Measurements from ENCODE around the gene HSPA1L. TPM values are rescaled to one million over a fixed set of nuclear protein-coding genes. Genes with fewer than 3 reads are reported as not detected.
"Not testable (repeated sequence)": the region's sequence is repeated elsewhere in the genome, so short reads cannot be mapped to it uniquely, and the experiment has no call there.

The HSPA1L gene
- total RNA-seq, 1 experiment from 2014 or later, result 0.12 TPM

DNA sequence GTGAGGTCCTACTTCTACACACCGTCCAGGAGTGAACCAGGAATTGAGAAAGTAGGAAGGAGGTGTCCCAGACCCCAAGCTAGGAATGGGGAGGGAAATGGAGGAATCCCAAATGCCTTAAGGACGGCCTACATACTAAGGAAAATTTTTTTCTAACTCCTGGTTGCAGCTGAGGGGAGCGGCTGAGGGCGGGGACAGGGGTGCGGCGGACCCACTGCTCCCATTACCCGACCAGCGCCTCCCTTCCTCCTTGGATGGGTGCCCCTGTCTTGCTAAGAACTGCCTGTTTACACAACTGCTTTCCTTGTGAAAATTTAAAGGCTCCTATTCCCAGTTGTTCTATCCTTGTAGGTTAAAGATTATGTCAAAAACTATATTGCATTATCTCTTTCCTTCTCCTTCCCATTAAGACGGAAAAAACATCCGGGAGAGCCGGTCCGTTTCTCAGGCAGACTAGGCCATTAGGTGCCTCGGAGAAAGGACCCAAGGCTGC is 11.8 kb upstream of the HSPA1L start:
- DNase-seq (ENCODE audit: low read depth, low spot score) (no peak), ATAC-seq (peak; percentile 46)
- TF ChIP-seq POLR2AphosphoS5 (IDR thresholded peaks at IDR 0.05; ENCODE audit: low read depth, low read length) (peak; percentile 57), SIN3A (IDR thresholded peaks at IDR 0.05; ENCODE audit: low read depth) (no peak), YY1 (IDR thresholded peaks at IDR 0.05; ENCODE audit: extremely low read depth, insufficient replicate concordance, low read depth, low read length) (peak; percentile 10)
- Histone ChIP-seq H3K9me2 (ENCODE audit: insufficient read depth) (no peaks in the 10 kb centered on the region), H3K27me3 (ENCODE audit: insufficient read depth, low read length) (no peaks in the 10 kb centered on the region), H3K27ac (ENCODE audit: low read depth, low read length) (peak overlapping the region; percentile 94), H4K20me1 (ENCODE audit: insufficient read depth) (peaks cover 4% of the 10 kb centered on the region; the same call in 1 of the 2 replicates), H2AFZ (ENCODE audit: low read depth, low read length, poor library complexity, severe bottlenecking) (no peak overlapping the region), H3K9me3 (ENCODE audit: control insufficient read depth in 1 of 2, insufficient read depth in 1 of 2, low read depth in 1 of 2, low read length in 2 of 2) (no peaks in the 10 kb centered on the region), H3K4me3 (replicated peaks in 1 of 2; ENCODE audit: low read depth in 1 of 2, low read length in 2 of 2) (peak overlapping the region; percentile 43 to 71), H3K36me3 (ENCODE audit: control insufficient read depth in 1 of 2, insufficient read depth in 2 of 2, low read length in 2 of 2) (no peaks in the 10 kb centered on the region; a peak in 1 of 4 replicates), H3K9ac (ENCODE audit: low read length) (peak overlapping the region; percentile 70), H3K79me2 (ENCODE audit: insufficient read depth, low read length) (peaks cover 29% of the 10 kb centered on the region), H3K4me1 (ENCODE audit: control insufficient read depth in 1 of 2, insufficient read depth in 2 of 2, low read length in 2 of 2) (peaks cover 46 to 73% of the 10 kb centered on the region in 2 experiments), H3K4me2 (ENCODE audit: low read length) (peak overlapping the region; percentile 77)
- ChIA-PET POLR2A (interaction anchor here (0.7 to 1.8 kb wide), 36 partner anchors 8 to 324 kb away, joined by 3 to 49 read pairs (median 6); partner anchors contain the start of genes ABHD16A, BAG6, C6orf47 and CLIC1), RAD21 (ENCODE audit: low non-redundant PET in 1 of 2, low total read pairs in 2 of 2, uncharacterized antibody in 2 of 2, unreplicated experiment in 2 of 2) (interaction anchor here in 1 of 2 experiments (0.9 to 2.0 kb wide), 3 partner anchors 20 to 88 kb away, joined by 3 to 5 read pairs (median 4); partner anchors contain the start of genes LSM2 and VARS1), CTCF (interaction anchor here (0.7 to 1.5 kb wide), 4 partner anchors 20 to 57 kb away, joined by 5 to 7 read pairs (median 6); partner anchors contain the start of genes LSM2 and VARS1)
- TSS peak; percentile 96 for BruUV-seq (replicated peaks)
- intact Hi-C loops (cut with micrococcal nuclease), result loop anchor here (1.0 to 2.0 kb wide), 4 partner anchors 20 to 147 kb away; no protein-coding TSS in a partner anchor

DNA sequence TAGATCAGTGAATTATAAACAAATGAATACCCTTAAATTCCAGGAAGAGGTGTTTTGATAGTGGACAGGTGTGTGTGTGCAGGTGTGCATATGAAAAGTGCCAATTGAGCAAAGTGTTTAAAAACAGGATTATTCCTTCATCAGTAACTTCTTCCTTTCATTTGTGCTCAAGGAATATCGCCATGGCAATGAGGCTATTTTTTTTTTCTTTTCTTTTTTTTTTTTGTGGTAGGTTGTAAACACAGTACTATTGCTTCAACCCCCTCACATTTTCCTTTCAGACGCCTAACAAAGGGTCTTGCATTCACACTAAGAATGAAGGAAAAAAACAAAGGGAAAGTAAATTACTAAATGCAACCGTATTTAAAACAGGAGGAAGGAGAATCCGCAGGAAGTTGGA is 10.5 kb upstream of the HSPA1L start:
- no peak overlapping the region for H2AFZ ChIP-seq (ENCODE audit: low read depth, low read length, poor library complexity, severe bottlenecking)
- BruUV-seq (replicated peaks), result no TSS peak
- intact Hi-C loops (cut with micrococcal nuclease), result no loop called here
- peak overlapping the region; percentile 70 for H3K9ac ChIP-seq (ENCODE audit: low read length)
- ChIA-PET RAD21 (ENCODE audit: low non-redundant PET in 1 of 2, low total read pairs in 2 of 2, uncharacterized antibody in 2 of 2, unreplicated experiment in 2 of 2) (no interaction called here), CTCF (interaction anchor here (1.2 kb wide), 1 partner anchor 34 kb away, joined by 3 read pairs; no protein-coding TSS in a partner anchor), POLR2A (interaction anchor here (1.1 to 1.3 kb wide), 2 partner anchors 19 to 37 kb away, joined by 3 to 5 read pairs; partner anchors contain the start of genes LSM2 and NEU1)
- H3K27me3 ChIP-seq (ENCODE audit: insufficient read depth, low read length), result no peaks in the 10 kb centered on the region
- TF ChIP-seq YY1 (IDR thresholded peaks at IDR 0.05; ENCODE audit: extremely low read depth, insufficient replicate concordance, low read depth, low read length), result no peak
- no peak for ATAC-seq
- H3K9me2 ChIP-seq (ENCODE audit: insufficient read depth), result no peaks in the 10 kb centered on the region
- H3K36me3 ChIP-seq (ENCODE audit: control insufficient read depth in 1 of 2, insufficient read depth in 2 of 2, low read length in 2 of 2), result no peaks in the 10 kb centered on the region; a peak in 1 of 4 replicates
- DNase-seq (ENCODE audit: low read depth, low spot score), result no peak
- no peaks in the 10 kb centered on the region for H3K9me3 ChIP-seq (ENCODE audit: control insufficient read depth in 1 of 2, insufficient read depth in 1 of 2, low read depth in 1 of 2, low read length in 2 of 2)
- H3K79me2 ChIP-seq (ENCODE audit: insufficient read depth, low read length), result peaks cover 16% of the 10 kb centered on the region
- H3K27ac ChIP-seq (ENCODE audit: low read depth, low read length), result peak overlapping the region; percentile 94
- H3K4me2 ChIP-seq (ENCODE audit: low read length), result peak overlapping the region; percentile 77
- H4K20me1 ChIP-seq (ENCODE audit: insufficient read depth), result peaks cover 4% of the 10 kb centered on the region; the same call in 1 of the 2 replicates
- H3K4me3 ChIP-seq (replicated peaks in 1 of 2; ENCODE audit: low read depth in 1 of 2, low read length in 2 of 2), result peak overlapping the region; percentile 3 to 71; a peak in 2 of 4 replicates
- H3K4me1 ChIP-seq (ENCODE audit: control insufficient read depth in 1 of 2, insufficient read depth in 2 of 2, low read length in 2 of 2), result peaks cover 47 to 73% of the 10 kb centered on the region in 2 experiments

DNA sequence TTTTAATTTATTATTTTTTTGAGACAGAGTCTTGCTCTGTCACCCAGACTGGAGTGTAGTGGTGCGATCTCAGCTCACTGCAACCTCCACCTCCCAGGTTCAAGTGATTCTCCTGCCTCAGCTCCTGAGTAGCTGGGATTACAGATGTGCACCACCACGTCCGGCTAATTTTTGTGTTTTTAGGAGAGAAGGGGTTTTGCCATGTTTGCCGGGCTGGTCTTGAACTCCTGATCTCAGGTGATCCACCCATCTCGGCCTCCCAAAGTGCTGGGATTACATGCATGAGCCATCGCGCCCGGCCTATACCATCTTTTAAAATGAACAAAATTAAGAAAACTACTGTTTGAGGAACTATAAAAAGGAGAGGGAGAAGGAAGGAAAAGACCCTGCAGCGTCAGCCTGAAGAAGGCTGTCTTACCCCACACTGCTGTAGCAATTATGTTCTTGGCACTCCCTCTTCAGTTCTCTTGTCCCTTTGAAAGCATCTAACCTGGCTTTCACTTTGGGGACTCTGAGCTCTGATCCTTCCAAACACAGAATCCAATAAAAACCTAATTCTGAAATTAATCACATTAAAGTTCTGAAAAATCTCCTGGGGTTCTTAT is 8.6 kb upstream of the HSPA1L start:
- H3K27ac ChIP-seq (ENCODE audit: low read depth, low read length), result peak overlapping the region; percentile 94
- CTCF ChIA-PET; ATAC-seq; BruUV-seq (replicated peaks); DNase-seq (ENCODE audit: low read depth, low spot score); H3K27me3 ChIP-seq (ENCODE audit: insufficient read depth, low read length); H4K20me1 ChIP-seq (ENCODE audit: insufficient read depth); intact Hi-C loops (cut with micrococcal nuclease); H3K9me2 ChIP-seq (ENCODE audit: insufficient read depth); H3K79me2 ChIP-seq (ENCODE audit: insufficient read depth, low read length); H2AFZ ChIP-seq (ENCODE audit: low read depth, low read length, poor library complexity, severe bottlenecking); H3K36me3 ChIP-seq (ENCODE audit: control insufficient read depth in 1 of 2, insufficient read depth in 2 of 2, low read length in 2 of 2); RAD21 ChIA-PET (ENCODE audit: low non-redundant PET in 1 of 2, low total read pairs in 2 of 2, uncharacterized antibody in 2 of 2, unreplicated experiment in 2 of 2); H3K4me3 ChIP-seq (replicated peaks in 1 of 2; ENCODE audit: low read depth in 1 of 2, low read length in 2 of 2); H3K9me3 ChIP-seq (ENCODE audit: control insufficient read depth in 1 of 2, insufficient read depth in 1 of 2, low read depth in 1 of 2, low read length in 2 of 2): not testable (repeated sequence)
- peaks cover 55 to 69% of the 10 kb centered on the region in 2 experiments for H3K4me1 ChIP-seq (ENCODE audit: control insufficient read depth in 1 of 2, insufficient read depth in 2 of 2, low read length in 2 of 2)
- peak overlapping the region; percentile 30; the same call in 1 of the 2 replicates for H3K9ac ChIP-seq (ENCODE audit: low read length)
- H3K4me2 ChIP-seq (ENCODE audit: low read length), result peak overlapping the region; percentile 77
- POLR2A ChIA-PET, result interaction anchor here (2.0 to 4.9 kb wide), 2 partner anchors 16 to 85 kb away, joined by 5 to 19 read pairs; partner anchors contain the start of genes LSM2 and MSH5
